HG02623 (cell line): ENCODE results near the gene NYNRIN.
"Not testable (repeated sequence)": the region's sequence is repeated elsewhere in the genome, so short reads cannot be mapped to it uniquely, and the experiment has no call there.

Experiments
- ATAC-seq: cut with Tn5 transposase; IDR thresholded peaks from one replicate; pipeline ENCODE4 v1.9.1; 2021; ENCODE audit warnings: moderate library complexity; ENCODE audit not compliant: unreplicated experiment

NYNRIN gene

GRCh38 chr14:24369907-24370687 is 28.7 kb upstream of the NYNRIN start:
- no peak for ATAC-seq

GRCh38 chr14:24370748-24371147 is 28.1 kb upstream of the NYNRIN start:
- no peak for ATAC-seq

GRCh38 chr14:24371605-24372004 is 27.2 kb upstream of the NYNRIN start:
- not testable (repeated sequence) for ATAC-seq

- no peak for ATAC-seq
Observed at GRCh38 chr14:24372701-24373416, 25.9 kb upstream of the NYNRIN start.

GRCh38 chr14:24376448-24377070 is 22.2 kb upstream of the NYNRIN start:
- no peak for ATAC-seq

DNA sequence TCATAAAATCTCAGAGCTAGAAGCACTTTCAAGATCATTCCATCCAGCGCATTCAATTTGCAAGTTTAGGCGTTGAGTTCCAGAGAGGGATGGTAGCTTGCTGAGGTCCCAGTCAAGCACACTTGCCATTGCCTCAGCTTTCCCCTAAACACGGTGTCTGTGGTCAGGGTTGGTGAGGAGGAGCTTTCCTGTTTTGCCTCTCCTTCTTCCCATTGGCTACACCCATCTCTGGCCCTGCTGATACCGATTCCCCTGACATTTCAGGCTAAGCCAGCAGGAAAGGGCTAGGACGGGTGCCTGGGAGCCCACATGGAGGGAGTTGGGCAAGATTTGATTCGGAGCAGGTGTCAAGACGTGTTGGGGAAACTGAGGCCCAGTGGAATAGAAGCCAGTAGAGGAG is 21.7 kb upstream of the NYNRIN start:
- ATAC-seq = no peak

DNA sequence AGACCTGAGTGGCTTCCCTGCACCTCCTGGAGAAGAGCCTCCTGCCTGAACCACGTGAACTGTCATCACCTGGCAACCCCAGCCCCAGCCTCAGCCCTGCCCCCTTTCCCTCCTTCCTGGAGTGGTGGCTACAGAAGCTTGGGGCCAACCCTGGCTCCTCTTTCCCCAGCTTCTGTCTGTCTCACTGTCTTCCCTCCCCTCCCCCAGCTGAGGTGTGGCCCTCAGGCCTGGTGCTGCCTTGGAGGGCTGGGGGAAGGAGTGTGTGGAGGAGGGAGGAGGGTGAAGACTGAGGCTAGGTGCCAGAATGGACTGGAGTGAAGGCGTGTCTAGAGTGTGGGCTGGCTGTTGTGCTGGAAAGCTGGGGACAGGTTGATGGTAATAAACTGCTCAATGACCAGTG is 21.1 kb upstream of the NYNRIN start:
- no peak for ATAC-seq

GRCh38 chr14:24378327-24378726 is 20.5 kb upstream of the NYNRIN start:
- ATAC-seq = no peak

DNA sequence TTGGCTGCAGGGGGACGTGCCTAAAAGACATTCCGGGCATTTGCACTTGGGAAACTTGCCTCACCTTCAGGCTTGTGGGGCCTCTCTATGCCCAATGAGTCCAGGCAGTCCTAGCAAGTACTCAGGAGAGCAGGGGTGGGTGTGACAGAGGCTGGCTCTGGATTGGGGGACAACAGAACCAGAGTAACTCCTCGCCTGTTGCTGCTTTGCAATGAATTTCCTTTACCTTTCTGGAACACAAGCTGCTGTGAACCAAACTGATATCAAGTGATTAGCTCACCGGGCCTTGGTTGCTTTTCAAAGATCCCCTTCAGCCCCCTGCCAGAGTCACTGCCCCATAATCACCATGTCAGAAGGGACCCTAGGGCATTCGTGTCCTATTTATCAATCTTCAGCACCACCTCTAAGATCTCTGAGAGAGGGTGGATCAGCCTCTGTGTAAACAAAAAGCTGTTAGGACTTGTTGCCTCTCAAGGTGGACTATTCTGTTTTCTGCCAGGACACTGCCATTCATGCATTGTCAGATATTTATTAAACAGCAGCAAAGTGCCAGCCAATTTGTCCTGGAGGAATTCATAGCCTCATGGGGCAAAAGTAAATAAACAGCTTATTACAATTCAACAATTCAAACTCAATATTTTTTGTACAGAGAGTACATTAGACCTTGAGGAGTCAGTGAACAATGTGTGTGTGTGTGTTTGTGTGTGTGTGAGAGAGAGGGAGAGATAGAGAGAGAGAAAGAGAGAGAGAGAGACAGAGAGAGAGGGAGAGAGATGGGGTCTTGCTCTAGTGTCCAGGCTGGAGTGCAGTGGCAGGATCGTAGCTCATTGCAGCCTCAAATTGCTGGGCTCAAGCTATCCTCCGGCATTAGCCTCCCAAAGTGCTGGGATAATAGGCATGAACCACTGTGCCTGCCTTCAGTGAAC is 19.6 kb upstream of the NYNRIN start:
- ATAC-seq = no peak

DNA sequence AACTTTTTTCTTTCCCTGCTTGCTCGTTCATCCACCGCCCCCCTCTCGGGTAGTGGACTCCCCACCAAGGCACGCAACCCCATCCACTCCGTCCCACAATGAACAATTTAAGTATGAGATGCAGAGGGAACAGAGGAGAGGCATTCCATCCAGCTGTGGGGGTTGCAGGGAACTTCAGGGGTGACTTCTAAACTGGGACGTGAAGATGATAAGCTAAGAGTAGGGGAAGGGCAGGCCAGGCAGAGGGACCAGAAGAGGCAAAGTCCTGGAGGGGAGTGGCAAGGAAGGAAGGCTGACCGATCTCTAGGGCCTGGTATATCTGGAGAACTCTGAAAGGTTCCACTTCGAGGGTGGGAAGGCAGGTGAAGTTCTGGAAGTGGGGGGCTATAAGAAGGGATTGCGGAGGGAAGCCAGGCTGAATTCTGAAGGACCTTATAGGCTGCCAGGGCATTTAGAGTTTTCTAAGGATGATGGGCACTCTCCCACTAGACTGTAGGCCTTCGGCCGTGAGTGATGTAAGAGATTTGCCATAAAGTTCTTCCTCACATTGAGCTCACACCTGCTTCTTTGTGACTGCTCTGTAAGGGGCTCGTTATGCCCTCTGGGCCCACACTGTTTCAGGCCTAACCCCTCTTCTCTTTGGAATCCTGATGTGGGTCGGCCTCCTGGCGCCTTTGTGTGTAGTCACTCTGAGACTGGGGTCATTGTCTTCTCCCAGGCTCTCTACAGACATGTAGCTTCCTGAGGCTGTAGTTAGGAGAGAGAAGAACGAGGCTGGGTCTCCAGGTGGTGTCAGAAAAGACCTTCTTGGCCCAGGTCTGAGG is 18.7 kb upstream of the NYNRIN start:
- no peak for ATAC-seq

- no peak for ATAC-seq
Observed at GRCh38 chr14:24381363-24382063, 17.3 kb upstream of the NYNRIN start.

- no peak for ATAC-seq
Observed at GRCh38 chr14:24382064-24382371, 16.8 kb upstream of the NYNRIN start.

GRCh38 chr14:24384169-24384568 is 14.6 kb upstream of the NYNRIN start:
- ATAC-seq = no peak

- no peak for ATAC-seq
Observed at GRCh38 chr14:24385524-24385923, 13.3 kb upstream of the NYNRIN start.

- no peak for ATAC-seq
Observed at GRCh38 chr14:24387009-24387345, 11.8 kb upstream of the NYNRIN start.

DNA sequence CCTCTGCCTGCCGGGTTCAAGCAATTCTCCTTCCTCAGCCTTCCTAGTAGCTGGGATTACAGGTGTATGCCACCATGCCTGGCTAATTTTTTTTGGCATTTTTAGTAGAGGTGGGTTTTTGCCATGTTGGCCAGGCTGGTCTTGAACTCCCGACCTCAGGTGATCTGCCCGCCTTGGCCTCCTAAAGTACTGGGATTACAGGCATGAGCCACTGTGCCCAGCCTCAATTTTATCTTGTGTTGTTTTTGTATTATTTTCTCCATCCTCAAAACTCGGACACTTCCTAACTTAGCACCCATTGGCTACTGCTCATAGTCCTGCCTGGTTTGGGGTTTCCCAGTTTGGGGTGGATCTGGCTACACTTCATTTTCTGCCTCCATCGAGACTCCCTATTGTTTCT is 11.2 kb upstream of the NYNRIN start:
- ATAC-seq = not testable (repeated sequence)

GRCh38 chr14:24388474-24389179 is 10.2 kb upstream of the NYNRIN start:
- no peak for ATAC-seq

DNA sequence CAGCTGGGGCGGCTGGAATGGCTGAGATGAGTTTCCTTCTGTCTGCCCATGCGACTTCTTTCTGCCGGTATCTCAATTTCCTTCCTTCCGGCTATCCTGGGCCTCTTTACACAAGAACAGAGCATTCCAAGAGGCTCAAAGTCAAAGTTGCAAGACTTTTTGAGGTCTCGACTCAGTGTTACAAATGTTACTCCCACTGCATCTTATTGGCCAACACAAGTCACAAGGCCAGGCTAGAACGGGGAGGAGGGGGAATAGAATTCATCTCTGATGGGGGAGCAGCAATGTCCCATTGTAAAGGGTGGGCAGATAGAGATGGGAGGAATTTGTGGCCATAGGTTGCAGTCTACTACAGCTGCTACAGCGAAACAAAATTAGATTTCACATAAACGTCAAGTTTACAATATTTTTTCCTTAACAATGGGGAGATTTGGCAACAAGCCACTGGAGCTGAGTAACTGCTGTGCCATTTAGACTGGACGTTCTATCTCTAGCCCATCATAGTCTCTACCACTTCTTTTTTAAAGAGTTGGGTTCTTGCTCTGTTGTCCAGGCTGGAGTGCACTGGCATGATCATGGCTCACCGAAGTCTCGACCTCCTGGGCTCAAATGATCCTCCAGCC is 9.5 kb upstream of the NYNRIN start:
- ATAC-seq = no peak
